Retinal pigment epithelial cell (primary cell): ENCODE measurements around the gene PRKG1.
"Not testable (repeated sequence)": the region's sequence is repeated elsewhere in the genome, so short reads cannot be mapped to it uniquely, and the experiment has no call there.

Experiments
- DNase-seq: peaks from one replicate; pipeline ENCODE4 v3.0.0-alpha.2; 2010; ENCODE audit warnings: low read depth
- H3K4me3 ChIP-seq: 2 replicates; pipeline ENCODE4 v1.5.1; 2011; ENCODE audit warnings: mild to moderate bottlenecking, low read length, control low read depth, moderate library complexity
- CTCF ChIP-seq: conservative IDR thresholded peaks from 2 replicates; pipeline ENCODE4 v1.5.1; 2011; ENCODE audit warnings: low read depth, low read length, control low read depth, inconsistent platforms

Gene PRKG1

GRCh38 chr10:52228556-52228955, 1154.3 kb downstream of the PRKG1 start:
- TF ChIP-seq CTCF, result no peak
- H3K4me3 ChIP-seq, result no peak overlapping the region
- no peak for DNase-seq

- no peak for DNase-seq
- H3K4me3 ChIP-seq, result no peak overlapping the region
- TF ChIP-seq CTCF, result no peak
Measured at GRCh38 chr10:52229291-52229931, 1155.1 kb downstream of the PRKG1 start.

- no peak for TF ChIP-seq CTCF
- no peak for DNase-seq
- H3K4me3 ChIP-seq, result peak overlapping the region; percentile 38
Measured at GRCh38 chr10:52232561-52233350, 1158.5 kb downstream of the PRKG1 start.

- not testable (repeated sequence) for DNase-seq
- H3K4me3 ChIP-seq, result peak overlapping the region; percentile 38
Measured at GRCh38 chr10:52233351-52233991, 1159.2 kb downstream of the PRKG1 start.

GRCh38 chr10:52239771-52240170, 1165.5 kb downstream of the PRKG1 start:
- TF ChIP-seq CTCF, result no peak
- no peak for DNase-seq

GRCh38 chr10:52245547-52245946, 1171.3 kb downstream of the PRKG1 start:
- H3K4me3 ChIP-seq, result no peak overlapping the region
- no peak for DNase-seq
- TF ChIP-seq CTCF, result no peak

More at GRCh38 chr10:52239771-52240170, 1165.5 kb downstream of the PRKG1 start:
- H3K4me3 ChIP-seq, result no peak overlapping the region

- H3K4me3 ChIP-seq, DNase-seq: not testable (repeated sequence)
Measured at GRCh38 chr10:52247929-52248328, 1173.6 kb downstream of the PRKG1 start.
